Gastroesophageal sphincter (tissue), 3 donors: ENCODE measurements around the gene ACTMAP.

Experiments used
- CTCF ChIP-seq, 4 experiments: fragments of 200-600 bp in 2 of 4; fragments of 450-650 bp in 2 of 4; sonication (generic) in 1 of 4; IDR thresholded peaks; one replicate each; pipeline ENCODE4 v1.5.1; 2017 to 2019; ENCODE audit warnings: antibody characterized with exemption in 4 of 4, mild to moderate bottlenecking in 2 of 4, moderate library complexity in 2 of 4
- POLR2AphosphoS5 ChIP-seq: sonication (generic); formaldehyde crosslinking; IDR thresholded peaks from one replicate; pipeline ENCODE4 v1.6.1; 2017; ENCODE audit warnings: antibody characterized with exemption

- TF ChIP-seq CTCF (IDR thresholded peaks at IDR 0.05) = no peak
- TF ChIP-seq POLR2AphosphoS5 = no peak
Observed at GRCh38 chr19:40780582-40780981, 30.3 kb upstream of the ACTMAP start.
